Endometrium (tissue), 2 donors: ENCODE results near the gene CGN.

Experiments
- FAIRE-seq: peaks from 2 replicates; lab custom pipeline; 2012; peaks lifted over from hg19 to GRCh38; lab: Jason Lieb, UNC
- donor health status: control.
- donor health status: control.

The CGN gene

GRCh38 chr1:151510957-151511635, at the start of gene CGN:
Gene CGN (plus strand): TSS chr1:151511387. CDS start chr1:151518520, 7,133 bp downstream.
- no peak for FAIRE-seq

GRCh38 chr1:151461694-151462093, 49.5 kb upstream of the CGN start:
- FAIRE-seq = no peak

GRCh38 chr1:151465026-151465425, 46.2 kb upstream of the CGN start:
- FAIRE-seq = no peak

GRCh38 chr1:151472856-151473731, 38.1 kb upstream of the CGN start:
- no peak for FAIRE-seq

- FAIRE-seq = no peak
Observed at GRCh38 chr1:151474745-151475144, 36.4 kb upstream of the CGN start.

- no peak for FAIRE-seq
Observed at GRCh38 chr1:151475175-151475574, 36.0 kb upstream of the CGN start.

- no peak for FAIRE-seq
Observed at GRCh38 chr1:151476083-151476482, 35.1 kb upstream of the CGN start.

- FAIRE-seq = no peak
Observed at GRCh38 chr1:151477066-151477465, 34.1 kb upstream of the CGN start.

- FAIRE-seq = no peak
Observed at GRCh38 chr1:151478140-151478812, 32.9 kb upstream of the CGN start.

GRCh38 chr1:151478923-151479322, 32.3 kb upstream of the CGN start:
- no peak for FAIRE-seq

- FAIRE-seq = no peak
Observed at GRCh38 chr1:151479462-151479861, 31.7 kb upstream of the CGN start.

GRCh38 chr1:151482017-151482416, 29.2 kb upstream of the CGN start:
- no peak for FAIRE-seq

- FAIRE-seq = no peak
Observed at GRCh38 chr1:151485685-151486255, 25.4 kb upstream of the CGN start.

- FAIRE-seq = no peak
Observed at GRCh38 chr1:151486557-151486956, 24.6 kb upstream of the CGN start.

- no peak for FAIRE-seq
Observed at GRCh38 chr1:151491641-151492040, 19.5 kb upstream of the CGN start.

- no peak for FAIRE-seq
Observed at GRCh38 chr1:151492120-151492519, 19.1 kb upstream of the CGN start.

GRCh38 chr1:151493042-151493441, 18.1 kb upstream of the CGN start:
- no peak for FAIRE-seq

GRCh38 chr1:151494741-151495281, 16.4 kb upstream of the CGN start:
- FAIRE-seq = no peak

- no peak for FAIRE-seq
Observed at GRCh38 chr1:151495316-151495715, 15.9 kb upstream of the CGN start.

- no peak for FAIRE-seq
Observed at GRCh38 chr1:151499365-151499764, 11.8 kb upstream of the CGN start.

- no peak for FAIRE-seq
Observed at GRCh38 chr1:151499930-151500329, 11.3 kb upstream of the CGN start.

- FAIRE-seq = no peak
Observed at GRCh38 chr1:151501474-151501873, 9.7 kb upstream of the CGN start.
